GM18502 (cell line): Measurements from ENCODE around the gene SLC10A3.

ENCODE experiments used
- ATAC-seq: cut with Tn5 transposase; IDR thresholded peaks from one replicate; pipeline ENCODE4 v1.9.1; 2021; ENCODE audit warnings: mild to moderate bottlenecking; ENCODE audit not compliant: unreplicated experiment, poor library complexity

SLC10A3 gene

GRCh38 chrX:154443992-154444754 is 46.3 kb downstream of the SLC10A3 start, which contains the start of gene FAM50A:
TSS of gene FAM50A (plus strand) at chrX:154444141. CDS start at chrX:154444236, 95 bp downstream.
- peak; percentile 76 for ATAC-seq

GRCh38 chrX:154443479-154443910 is 46.9 kb downstream of the SLC10A3 start:
- ATAC-seq = no peak

- no peak for ATAC-seq
Measured at GRCh38 chrX:154441984-154442707, 48.3 kb downstream of the SLC10A3 start.

GRCh38 chrX:154441564-154441963 is 48.9 kb downstream of the SLC10A3 start:
- no peak for ATAC-seq

GRCh38 chrX:154440623-154441357 is 49.6 kb downstream of the SLC10A3 start:
- ATAC-seq = no peak

- no peak for ATAC-seq
Measured at GRCh38 chrX:154439841-154440240, 50.6 kb downstream of the SLC10A3 start.

GRCh38 chrX:154437971-154438893 is 52.2 kb downstream of the SLC10A3 start:
- ATAC-seq = no peak
